Hematopoietic multipotent progenitor cell (in vitro differentiated cells): ENCODE results near the gene MGAT4A. TPM values are rescaled to one million over a fixed set of nuclear protein-coding genes. Genes with fewer than 3 reads are reported as not detected.

ENCODE experiments used
- DNase-seq, 3 donors: peaks; one replicate each; pipeline ENCODE4 v3.0.0-alpha.2; 2011 to 2015; ENCODE audit warnings: low read depth in 2 of 3, low spot score in 2 of 3
- total RNA-seq: library from RNA; depleted of rRNA; stranded (reverse); fragments of >200 nt; gene quantifications from one replicate; pipeline ENCODE4 v1.2.3, GENCODE V29; 2012

The MGAT4A gene
- total RNA-seq, 1 donor: 6.7 TPM

- no peak for DNase-seq
These were observed 150.2 kb downstream of the MGAT4A start for GRCh38 chr2:98580656-98581284.

GRCh38 chr2:98579926-98580325 lies 151.0 kb downstream of the MGAT4A start:
- DNase-seq: no peak

GRCh38 chr2:98578231-98578630 lies 152.7 kb downstream of the MGAT4A start:
- no peak for DNase-seq

- no peak for DNase-seq
These were observed 153.6 kb downstream of the MGAT4A start for GRCh38 chr2:98577313-98577712.

GRCh38 chr2:98576666-98577312 lies 154.1 kb downstream of the MGAT4A start:
- no peak for DNase-seq

- DNase-seq: no peak
These were observed 157.5 kb downstream of the MGAT4A start for GRCh38 chr2:98573426-98573825.

- no peak for DNase-seq
These were observed 158.3 kb downstream of the MGAT4A start for GRCh38 chr2:98572676-98573075.

GRCh38 chr2:98572211-98572610 lies 158.7 kb downstream of the MGAT4A start:
- DNase-seq: no peak

- DNase-seq: no peak
These were observed 159.1 kb downstream of the MGAT4A start for GRCh38 chr2:98571796-98572195.

GRCh38 chr2:98571121-98571701 lies 159.7 kb downstream of the MGAT4A start:
- no peak for DNase-seq

GRCh38 chr2:98570356-98570755 lies 160.6 kb downstream of the MGAT4A start:
- no peak for DNase-seq

- DNase-seq: no peak
These were observed 161.0 kb downstream of the MGAT4A start for GRCh38 chr2:98569915-98570314.

- peak; percentile 37 to 57 (median 40) for DNase-seq
These were observed 161.6 kb downstream of the MGAT4A start for GRCh38 chr2:98569197-98569793.

Other genes with a start within 250 kb of the MGAT4A start
- gene COA5, start 122.6 kb downstream of the MGAT4A start, total RNA-seq: 14.5 TPM
- 21.8 TPM for gene UNC50, start 122.5 kb downstream of the MGAT4A start, total RNA-seq
- 1.6 TPM for gene CRACDL, start 205.1 kb upstream of the MGAT4A start, total RNA-seq